GM21367 (cell line): Measurements from ENCODE around the gene VANGL2.

ENCODE experiments used
- ATAC-seq: cut with Tn5 transposase; IDR thresholded peaks from one replicate; pipeline ENCODE4 v1.9.1; 2021; ENCODE audit not compliant: unreplicated experiment

Gene VANGL2

GRCh38 chr1:160405331-160405877 is 5.0 kb downstream of the VANGL2 start:
- no peak for ATAC-seq

DNA sequence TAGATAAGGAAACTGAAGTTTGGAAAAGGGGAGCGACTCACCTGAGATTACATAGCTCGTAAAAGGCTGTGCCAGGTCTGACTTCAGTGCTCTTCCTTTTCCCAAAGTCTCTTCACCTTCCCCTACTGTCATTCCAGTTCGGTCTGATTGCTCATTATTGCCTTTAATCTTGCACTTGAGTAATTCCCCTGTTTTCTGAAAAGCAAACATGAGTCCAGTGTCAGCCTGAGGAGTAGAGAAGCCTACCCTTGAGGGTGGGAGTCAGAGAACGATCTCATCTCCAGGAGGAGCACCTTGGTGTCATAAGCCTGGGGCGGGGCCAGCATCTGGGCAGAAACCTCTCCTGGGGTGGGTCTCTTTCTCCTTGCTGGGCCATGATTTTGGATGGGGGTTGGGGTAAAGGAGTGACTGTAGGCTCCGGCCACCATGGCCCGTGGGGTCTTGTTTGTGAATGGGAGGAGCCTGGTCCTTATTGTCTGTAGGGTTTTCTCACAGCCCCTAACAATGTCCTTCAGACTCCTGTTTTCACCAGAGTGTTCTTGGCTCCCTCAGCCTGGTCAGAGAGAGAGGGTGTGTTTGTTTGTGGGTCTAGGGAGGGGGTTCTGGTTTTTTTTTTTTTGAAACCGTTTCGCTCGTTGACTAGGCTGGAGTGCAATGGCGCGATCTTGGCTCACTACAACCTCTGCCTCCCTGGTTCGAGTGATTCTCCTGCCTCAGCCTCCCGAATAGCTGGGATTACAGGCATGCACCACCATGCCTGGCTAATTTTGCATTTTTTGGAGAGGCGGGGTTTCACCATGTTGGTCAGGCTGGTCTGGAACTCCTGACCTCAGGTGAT is 6.0 kb downstream of the VANGL2 start:
- no peak for ATAC-seq

DNA sequence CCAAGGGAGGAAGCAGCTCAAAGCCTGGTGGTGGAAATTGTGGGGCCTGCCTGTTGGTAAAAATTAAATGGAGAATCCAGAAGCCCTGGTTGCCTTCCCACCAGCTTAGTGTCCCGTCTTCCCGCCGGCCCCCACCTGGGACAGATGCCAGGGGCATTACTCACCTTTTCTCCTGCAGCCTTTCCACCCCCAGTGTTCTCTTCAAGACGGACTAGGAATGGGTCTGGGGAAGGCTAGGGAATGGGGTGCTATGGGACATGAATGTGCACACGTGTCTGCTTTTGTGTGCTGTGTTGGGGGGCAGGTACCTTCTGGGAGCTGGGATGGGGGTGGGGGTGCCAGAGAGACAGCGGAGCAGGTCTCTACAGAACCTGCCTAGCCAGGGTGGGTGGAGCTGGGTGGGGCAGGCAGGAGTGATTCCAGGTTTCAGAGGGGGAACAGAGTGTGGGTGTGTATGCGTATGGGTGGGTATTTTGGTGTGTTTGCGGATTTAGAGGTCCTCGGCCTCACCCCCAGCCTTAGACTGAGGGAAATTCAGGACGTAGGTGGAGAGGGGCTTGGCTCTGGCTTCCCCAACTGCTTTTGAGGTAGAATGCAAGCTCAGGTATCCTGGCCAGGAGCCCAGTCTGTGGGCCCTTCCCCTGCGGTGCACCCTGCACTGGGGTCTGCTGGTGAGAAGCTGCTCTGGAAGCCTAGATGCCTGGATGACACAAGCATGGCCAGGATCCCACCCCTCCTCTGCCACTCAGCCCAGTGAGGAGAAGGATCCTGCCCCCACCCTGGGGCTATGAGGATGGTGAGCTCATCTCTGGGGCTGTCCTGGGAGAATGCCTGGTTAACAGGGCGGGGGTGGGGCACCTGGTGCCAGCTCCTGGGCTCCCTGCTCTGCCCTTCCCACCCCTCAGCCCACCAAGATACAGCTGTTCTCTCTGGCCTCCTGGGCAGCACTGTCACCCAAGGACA is 7.8 kb downstream of the VANGL2 start:
- ATAC-seq, result no peak

DNA sequence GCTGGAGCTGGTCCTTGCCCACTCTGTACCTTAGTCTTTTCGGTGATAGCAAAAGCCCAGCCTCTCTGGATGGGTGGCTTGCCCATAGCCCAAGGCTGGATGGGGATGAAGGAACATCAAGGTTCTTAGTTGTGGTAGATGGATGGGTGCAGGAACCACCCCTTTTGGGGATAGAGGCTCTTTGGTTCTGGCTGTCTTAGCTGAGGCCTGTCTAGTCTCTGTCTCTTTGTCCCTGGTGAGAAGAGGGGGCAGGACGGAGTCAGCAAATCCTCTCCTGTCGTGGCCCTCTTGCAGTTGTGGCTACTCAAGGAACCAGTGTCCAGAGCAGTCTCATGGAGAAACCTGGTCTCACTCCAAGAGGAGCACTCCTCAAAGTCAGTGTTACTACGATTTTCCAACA is 8.5 kb downstream of the VANGL2 start:
- ATAC-seq, result no peak

- ATAC-seq, result no peak
Measured at GRCh38 chr1:160409486-160409885, 9.1 kb downstream of the VANGL2 start.

GRCh38 chr1:160410406-160411005 is 10.1 kb downstream of the VANGL2 start:
- no peak for ATAC-seq

GRCh38 chr1:160411271-160412027 is 11.1 kb downstream of the VANGL2 start:
- ATAC-seq, result no peak

GRCh38 chr1:160412028-160412362 is 11.6 kb downstream of the VANGL2 start:
- ATAC-seq, result no peak

DNA sequence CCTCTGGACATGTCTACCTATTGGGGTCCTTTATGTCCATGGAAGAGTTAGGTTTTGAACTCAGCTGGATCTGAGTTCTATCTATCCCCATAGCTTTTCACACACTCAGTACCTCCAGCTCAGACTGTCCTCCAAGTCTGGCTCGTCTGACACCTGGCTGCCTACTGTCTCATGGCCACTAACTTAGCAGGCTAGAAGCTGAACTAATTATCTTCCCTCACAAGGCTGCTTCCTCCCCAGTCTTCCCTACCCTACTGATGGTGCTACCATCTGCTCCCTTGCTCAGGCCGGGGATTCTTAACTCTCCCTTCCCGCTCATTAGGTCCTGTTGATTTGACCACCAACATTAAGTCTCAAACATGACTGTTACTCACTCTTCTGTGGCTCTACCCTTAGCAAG is 13.4 kb downstream of the VANGL2 start:
- ATAC-seq, result no peak

GRCh38 chr1:160414881-160415280 is 14.5 kb downstream of the VANGL2 start:
- ATAC-seq, result no peak

GRCh38 chr1:160415696-160416290 is 15.4 kb downstream of the VANGL2 start:
- ATAC-seq, result no peak

GRCh38 chr1:160416369-160416768 is 16.0 kb downstream of the VANGL2 start:
- no peak for ATAC-seq

- no peak for ATAC-seq
Measured at GRCh38 chr1:160418483-160418882, 18.1 kb downstream of the VANGL2 start.

DNA sequence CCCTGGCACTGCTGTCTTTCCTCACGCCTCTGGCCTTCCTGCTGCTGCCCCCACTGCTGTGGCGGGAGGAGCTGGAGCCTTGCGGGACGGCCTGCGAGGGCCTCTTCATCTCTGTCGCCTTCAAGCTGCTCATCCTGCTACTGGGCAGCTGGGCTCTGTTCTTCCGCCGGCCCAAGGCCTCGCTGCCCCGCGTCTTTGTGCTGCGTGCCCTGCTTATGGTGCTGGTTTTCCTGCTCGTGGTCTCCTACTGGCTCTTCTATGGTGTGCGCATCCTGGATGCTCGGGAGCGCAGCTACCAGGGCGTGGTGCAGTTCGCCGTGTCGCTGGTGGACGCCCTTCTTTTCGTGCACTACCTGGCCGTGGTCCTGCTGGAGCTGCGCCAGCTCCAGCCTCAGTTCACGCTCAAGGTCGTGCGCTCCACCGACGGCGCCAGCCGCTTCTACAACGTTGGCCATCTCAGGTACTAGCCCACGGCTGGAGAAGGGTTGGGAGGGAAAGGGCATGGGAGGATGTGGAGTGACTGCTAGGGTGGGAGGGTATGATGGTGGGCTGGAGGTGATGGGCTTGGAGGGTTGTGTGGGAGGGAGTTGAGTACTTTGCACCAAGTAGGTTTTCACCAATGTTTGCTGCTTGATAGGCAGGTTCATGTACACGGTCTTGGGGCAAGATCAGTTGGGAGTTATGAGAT is 18.9 kb downstream of the VANGL2 start:
- ATAC-seq, result no peak

- no peak for ATAC-seq
Measured at GRCh38 chr1:160419838-160420169, 19.4 kb downstream of the VANGL2 start.

GRCh38 chr1:160420881-160421842 is 20.8 kb downstream of the VANGL2 start:
- ATAC-seq, result no peak

DNA sequence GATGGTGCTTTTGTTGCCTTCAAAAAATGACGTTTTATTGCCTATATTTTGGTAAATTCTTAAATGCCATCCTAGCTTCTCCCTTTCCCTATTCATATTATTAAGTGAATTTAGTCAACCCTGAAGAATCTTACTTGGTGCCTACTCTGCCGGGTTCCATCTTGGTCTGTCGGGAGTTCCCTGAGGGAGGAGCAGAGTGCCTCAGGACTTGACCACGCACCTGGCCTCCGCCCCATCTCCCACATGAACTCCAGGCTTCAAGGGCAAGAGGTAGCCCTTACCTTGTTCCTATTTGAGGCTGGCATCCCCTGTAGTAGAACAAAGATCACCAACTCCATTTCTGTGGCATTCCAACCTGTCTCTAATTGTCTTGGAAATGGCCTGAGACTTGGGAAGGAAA is 21.5 kb downstream of the VANGL2 start:
- ATAC-seq, result no peak

GRCh38 chr1:160423966-160424365 is 23.6 kb downstream of the VANGL2 start:
- ATAC-seq, result no peak

GRCh38 chr1:160425847-160426246 is 25.5 kb downstream of the VANGL2 start:
- no peak for ATAC-seq
